IgD-negative memory B cell (primary cell): ENCODE data around the gene DLGAP5. TPM values are rescaled to one million over a fixed set of nuclear protein-coding genes. Genes with fewer than 3 reads are reported as not detected.

Experiments
- H3K27ac Mint-ChIP-seq, 3 donors: one replicate each; pipeline ENCODE4 v1.8.0; 2020 to 2022; ENCODE audit warnings: mild to moderate bottlenecking in 3 of 3, mixed read lengths in 3 of 3, moderate library complexity in 1 of 3
- H3K27me3 Mint-ChIP-seq: one replicate; pipeline ENCODE4 v1.8.0; 2021; ENCODE audit warnings: mixed read lengths
- H3K36me3 Mint-ChIP-seq: one replicate; pipeline ENCODE4 v1.8.0; 2020; ENCODE audit warnings: mild to moderate bottlenecking, mixed read lengths
- H3K4me1 Mint-ChIP-seq, 3 donors: one replicate each; pipeline ENCODE4 v1.8.0; 2020 to 2022; ENCODE audit warnings: mixed read lengths in 3 of 3, mild to moderate bottlenecking in 1 of 3
- H3K4me3 Mint-ChIP-seq, 4 donors: one replicate each; pipeline ENCODE4 v1.8.0; 2020 to 2022; ENCODE audit warnings: mild to moderate bottlenecking in 4 of 4, mixed read lengths in 4 of 4, moderate library complexity in 3 of 4
- H3K9me3 Mint-ChIP-seq, 3 donors: one replicate each; pipeline ENCODE4 v1.8.0; 2020 to 2021; ENCODE audit warnings: mixed read lengths in 3 of 3, mild to moderate bottlenecking in 1 of 3
- polyA plus RNA-seq: library from polyadenylated mRNA; unstranded; fragments of 300-500 nt; fragmentation: Illumina TruSeq; gene quantifications from one replicate; pipeline ENCODE4 v1.2.3, GENCODE V29; 2021

The DLGAP5 gene, protein sequence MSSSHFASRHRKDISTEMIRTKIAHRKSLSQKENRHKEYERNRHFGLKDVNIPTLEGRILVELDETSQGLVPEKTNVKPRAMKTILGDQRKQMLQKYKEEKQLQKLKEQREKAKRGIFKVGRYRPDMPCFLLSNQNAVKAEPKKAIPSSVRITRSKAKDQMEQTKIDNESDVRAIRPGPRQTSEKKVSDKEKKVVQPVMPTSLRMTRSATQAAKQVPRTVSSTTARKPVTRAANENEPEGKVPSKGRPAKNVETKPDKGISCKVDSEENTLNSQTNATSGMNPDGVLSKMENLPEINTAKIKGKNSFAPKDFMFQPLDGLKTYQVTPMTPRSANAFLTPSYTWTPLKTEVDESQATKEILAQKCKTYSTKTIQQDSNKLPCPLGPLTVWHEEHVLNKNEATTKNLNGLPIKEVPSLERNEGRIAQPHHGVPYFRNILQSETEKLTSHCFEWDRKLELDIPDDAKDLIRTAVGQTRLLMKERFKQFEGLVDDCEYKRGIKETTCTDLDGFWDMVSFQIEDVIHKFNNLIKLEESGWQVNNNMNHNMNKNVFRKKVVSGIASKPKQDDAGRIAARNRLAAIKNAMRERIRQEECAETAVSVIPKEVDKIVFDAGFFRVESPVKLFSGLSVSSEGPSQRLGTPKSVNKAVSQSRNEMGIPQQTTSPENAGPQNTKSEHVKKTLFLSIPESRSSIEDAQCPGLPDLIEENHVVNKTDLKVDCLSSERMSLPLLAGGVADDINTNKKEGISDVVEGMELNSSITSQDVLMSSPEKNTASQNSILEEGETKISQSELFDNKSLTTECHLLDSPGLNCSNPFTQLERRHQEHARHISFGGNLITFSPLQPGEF
- not detected for polyA plus RNA-seq

DNA sequence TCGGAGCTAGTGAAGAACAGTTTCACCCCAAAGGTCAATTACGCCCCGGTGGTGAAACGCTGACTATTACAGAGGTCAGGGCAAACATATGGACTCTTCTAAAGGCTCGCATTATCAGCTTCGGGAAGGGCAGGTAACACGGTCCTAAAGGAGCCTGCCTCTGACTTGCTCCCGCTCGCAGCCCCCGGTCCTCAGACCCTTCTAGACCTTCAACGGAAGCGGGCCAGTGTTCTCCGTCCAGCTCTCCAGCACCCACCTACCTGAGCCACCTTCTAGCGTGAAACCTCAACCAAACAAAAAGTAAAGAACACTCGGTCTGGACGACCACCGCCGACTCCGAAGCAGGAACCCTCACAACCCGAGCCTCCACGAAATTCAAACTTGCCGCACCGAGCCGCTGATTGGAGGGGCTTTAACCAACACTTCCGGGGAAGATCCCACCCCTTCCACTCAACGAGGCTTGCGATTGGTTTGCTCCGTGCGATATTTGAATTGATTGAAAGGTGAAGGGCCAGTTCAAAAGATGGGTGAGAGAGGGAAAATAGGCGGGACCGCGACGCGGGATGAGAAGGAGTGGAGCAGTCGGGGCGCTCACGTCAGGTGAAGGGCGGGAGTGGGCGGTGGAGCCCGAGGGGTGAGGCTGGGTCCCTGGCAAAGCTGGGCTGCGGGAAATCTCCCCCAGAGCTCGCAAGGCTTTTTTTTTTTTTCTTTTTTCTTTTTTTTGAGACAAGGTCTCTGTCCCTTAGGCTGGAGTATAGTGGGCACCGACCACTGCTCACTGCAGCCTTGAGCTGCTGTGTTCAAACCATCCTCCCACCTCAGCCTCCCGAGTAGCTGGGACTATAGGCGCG lies at the start of gene DLGAP5:
TSS of gene DLGAP5 (minus strand) at position 383 of the 851 bp plus-strand sequence. CDS start 2,406 bp downstream, outside the sequence.
- peak within 1 kb of the TSS; percentile 82 to 96 (median 94) for H3K4me3 Mint-ChIP-seq
- no peaks in the 10 kb centered on the region for H3K27me3 Mint-ChIP-seq
- peaks cover 5 to 16% (median 10%) of the 10 kb centered on the region in 3 donors for H3K4me1 Mint-ChIP-seq
- H3K9me3 Mint-ChIP-seq, result no peaks in the 10 kb centered on the region
- no peaks in the 10 kb centered on the region for H3K36me3 Mint-ChIP-seq
- H3K27ac Mint-ChIP-seq, result peak within 1 kb of the TSS; percentile 19 to 78 (median 44)

DNA sequence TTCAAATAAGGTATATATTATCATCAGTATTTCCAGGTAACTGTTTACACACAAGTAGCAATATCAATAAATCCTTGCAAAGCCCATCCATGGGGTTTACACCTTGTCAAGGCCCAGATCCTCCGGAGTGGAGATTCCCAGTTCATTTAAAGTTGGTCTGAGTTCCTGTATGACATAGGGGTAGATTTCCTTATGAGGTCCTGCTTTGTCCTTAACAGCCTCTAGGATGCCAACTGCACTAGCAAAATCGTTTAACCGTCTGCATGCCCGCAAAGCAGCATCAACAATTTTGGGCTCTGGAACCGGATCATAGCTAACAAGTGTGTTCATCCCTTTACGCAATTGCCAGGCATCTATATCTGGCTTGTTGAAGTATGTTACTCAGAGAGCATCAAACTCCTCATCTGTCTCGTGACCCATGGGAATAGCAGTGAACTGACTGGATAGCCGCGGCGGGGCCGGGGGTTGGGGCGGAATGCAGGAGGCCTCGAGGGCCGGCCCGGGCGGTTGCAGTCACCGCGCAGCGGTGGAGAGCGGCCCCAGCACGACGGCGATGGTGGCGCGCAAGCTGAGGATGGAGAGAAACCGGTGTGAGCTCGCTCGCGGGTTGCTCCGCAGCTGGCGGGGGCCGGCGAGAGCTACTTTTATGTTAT lies 49.3 kb upstream of the DLGAP5 start:
- Mint-ChIP-seq H3K9me3 (no peaks in the 10 kb centered on the region), H3K27me3 (peaks cover 9% of the 10 kb centered on the region), H3K27ac (no peak overlapping the region), H3K4me1 (peaks cover 0 to 5% (median 0%) of the 10 kb centered on the region in 3 donors), H3K36me3 (peaks cover 2% of the 10 kb centered on the region), H3K4me3 (no peak overlapping the region)

DNA sequence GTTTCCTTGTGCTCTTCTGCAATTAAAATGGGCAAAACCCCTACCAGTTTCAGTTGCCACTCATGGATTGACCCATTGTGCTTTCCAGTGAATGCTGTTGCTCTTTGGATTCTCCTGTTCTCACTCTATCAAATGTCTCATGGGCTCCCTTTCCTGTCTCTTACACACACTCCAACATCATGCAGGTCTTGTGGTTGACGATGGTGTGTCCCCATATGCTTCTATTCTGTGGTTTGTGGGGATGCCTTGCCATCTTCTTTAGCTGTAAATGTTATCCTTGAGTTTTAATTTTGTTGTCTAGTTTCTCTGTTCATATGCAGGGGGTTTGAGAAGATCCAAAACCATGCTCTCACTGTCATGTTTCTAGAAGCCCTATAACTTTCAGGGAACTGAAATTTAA lies 47.9 kb upstream of the DLGAP5 start:
- H3K4me3 Mint-ChIP-seq, result peak overlapping the region in 1 of 4 donors; percentile 6
- no peak overlapping the region for H3K27ac Mint-ChIP-seq
- peaks cover 9% of the 10 kb centered on the region for H3K27me3 Mint-ChIP-seq
- peaks cover 0 to 5% (median 2%) of the 10 kb centered on the region in 3 donors for H3K4me1 Mint-ChIP-seq
- no peaks in the 10 kb centered on the region for H3K9me3 Mint-ChIP-seq
- peaks cover 2% of the 10 kb centered on the region for H3K36me3 Mint-ChIP-seq

DNA sequence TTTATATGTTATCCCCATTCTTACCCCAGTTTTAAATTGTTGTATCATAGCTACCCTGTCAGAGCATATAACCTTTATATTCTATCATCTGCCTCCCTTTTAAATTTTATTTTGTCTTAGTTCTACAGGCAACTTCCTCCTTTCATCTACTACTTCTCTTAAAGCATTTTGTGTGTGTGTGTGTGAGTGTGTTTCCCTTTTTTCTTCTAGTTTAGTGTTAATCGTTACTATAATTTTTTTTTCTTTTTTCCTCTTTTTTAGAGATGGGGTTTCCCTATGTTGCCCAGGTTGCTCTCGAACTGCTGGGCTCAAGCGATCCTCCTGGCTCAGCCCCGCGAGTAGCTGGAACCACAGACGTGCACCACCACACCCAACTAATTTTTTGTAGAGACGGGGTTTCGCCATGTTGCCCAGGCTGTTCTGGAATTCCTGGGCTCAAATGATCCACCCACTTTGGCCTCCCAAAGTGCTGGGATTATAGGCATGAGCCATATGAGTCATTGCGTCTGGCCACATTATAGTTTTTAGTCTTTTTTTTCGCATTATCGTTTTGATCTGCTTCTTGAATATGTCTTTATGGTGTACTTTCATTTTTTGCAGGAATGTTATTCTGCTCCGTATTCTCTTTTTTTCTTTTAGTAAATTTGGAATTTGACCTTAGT lies 46.8 kb upstream of the DLGAP5 start:
- Mint-ChIP-seq H3K9me3 (no peaks in the 10 kb centered on the region), H3K27ac (no peak overlapping the region), H3K4me1 (peaks cover 0 to 5% (median 2%) of the 10 kb centered on the region in 3 donors), H3K27me3 (peaks cover 7% of the 10 kb centered on the region), H3K36me3 (peaks cover 2% of the 10 kb centered on the region), H3K4me3 (peak overlapping the region in 1 of 4 donors; percentile 13)

DNA sequence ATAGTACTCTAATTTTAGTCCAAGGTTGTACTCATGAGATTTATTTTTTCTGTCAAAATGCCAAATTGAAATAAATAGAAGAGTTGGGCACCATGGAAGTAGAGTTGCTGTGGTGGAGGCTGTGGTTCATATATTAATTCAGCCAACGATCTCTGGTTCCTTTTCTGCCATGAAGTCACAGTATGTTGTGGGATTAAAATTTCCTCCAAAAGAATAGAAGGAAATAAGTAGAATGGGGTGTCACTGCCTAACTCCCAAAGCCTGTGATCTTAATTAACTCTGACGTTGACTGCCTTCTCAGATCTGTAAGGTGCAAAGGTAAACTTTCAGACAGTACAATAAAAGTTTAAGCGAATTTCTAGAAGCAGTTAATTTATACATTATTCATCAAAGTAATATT lies 42.2 kb upstream of the DLGAP5 start:
- Mint-ChIP-seq H3K4me3 (no peak overlapping the region), H3K27me3 (peaks cover 4% of the 10 kb centered on the region), H3K36me3 (no peaks in the 10 kb centered on the region), H3K9me3 (peaks cover 0 to 3% (median 1%) of the 10 kb centered on the region in 3 donors), H3K4me1 (peaks cover 0 to 5% (median 2%) of the 10 kb centered on the region in 3 donors), H3K27ac (no peak overlapping the region)

DNA sequence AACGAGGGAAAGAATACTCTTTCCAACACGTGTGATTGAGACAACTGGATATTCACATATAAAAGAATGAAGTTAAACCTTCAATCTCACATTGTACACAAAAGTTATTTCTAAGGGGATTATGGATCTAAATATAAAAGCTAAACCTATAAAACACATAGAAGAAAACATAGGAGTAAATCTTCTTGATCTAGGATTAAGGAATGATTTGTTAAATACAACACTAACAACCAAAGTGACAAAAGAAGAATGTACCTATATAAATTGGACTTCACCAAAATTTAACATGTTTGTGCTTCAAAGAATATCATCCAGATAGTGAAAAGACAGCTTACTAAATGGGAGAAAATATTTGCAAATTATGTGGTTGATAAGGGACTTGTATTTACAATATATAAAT lies 36.9 kb upstream of the DLGAP5 start:
- peaks cover 4 to 18% (median 14%) of the 10 kb centered on the region in 3 donors for H3K9me3 Mint-ChIP-seq

DNA sequence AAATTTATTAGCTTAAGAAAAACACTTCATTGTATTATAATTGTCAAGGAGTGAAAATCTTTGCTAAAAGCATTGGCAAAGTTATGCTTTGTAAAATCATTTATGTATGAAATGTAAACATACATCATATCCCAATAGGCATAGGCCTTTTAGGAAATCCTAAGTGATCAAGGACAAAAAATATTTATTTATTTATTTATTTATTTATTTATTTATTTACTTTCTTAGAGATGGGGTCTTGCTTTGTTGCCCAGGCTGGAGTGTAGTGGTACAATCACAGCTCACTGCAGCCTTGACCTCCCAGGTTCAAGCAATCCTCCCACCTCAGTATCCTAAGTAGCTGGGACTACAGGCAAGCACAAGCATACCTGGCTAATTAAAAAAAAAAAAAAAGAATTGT lies 32.0 kb upstream of the DLGAP5 start:
- H3K4me3 Mint-ChIP-seq, result no peak overlapping the region
- H3K36me3 Mint-ChIP-seq, result peaks cover 2% of the 10 kb centered on the region

More for the DNA sequence above, 36.9 kb upstream of the DLGAP5 start:
- H3K36me3 Mint-ChIP-seq, result peaks cover 2% of the 10 kb centered on the region
- peak overlapping the region in 1 of 3 donors; percentile 35 for H3K27ac Mint-ChIP-seq
- H3K27me3 Mint-ChIP-seq, result peaks cover 4% of the 10 kb centered on the region
- H3K4me1 Mint-ChIP-seq, result no peaks in the 10 kb centered on the region
- no peak overlapping the region for H3K4me3 Mint-ChIP-seq

DNA sequence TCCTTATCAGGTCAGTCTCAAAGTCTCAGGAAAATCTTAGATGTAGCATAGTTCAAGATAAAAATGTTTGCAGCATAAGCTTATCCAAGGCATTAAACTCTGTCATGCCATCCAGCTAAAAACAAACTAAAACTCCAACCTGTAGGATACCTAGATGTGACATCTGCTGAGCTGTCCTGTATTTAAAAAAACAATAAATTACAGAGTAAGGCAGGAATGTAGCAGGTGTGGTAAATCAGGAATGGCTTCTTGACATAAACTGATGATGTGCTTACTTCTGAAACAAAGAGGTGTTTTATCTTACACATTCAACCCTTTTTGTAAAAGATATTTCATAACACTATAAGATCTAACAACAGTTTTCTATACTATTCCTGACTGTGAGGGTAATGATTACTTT lies 30.6 kb upstream of the DLGAP5 start:
- Mint-ChIP-seq H3K4me1 (no peaks in the 10 kb centered on the region), H3K36me3 (no peaks in the 10 kb centered on the region), H3K9me3 (peaks cover 0 to 13% (median 4%) of the 10 kb centered on the region in 3 donors), H3K4me3 (no peak overlapping the region), H3K27me3 (peaks cover 1% of the 10 kb centered on the region), H3K27ac (no peak overlapping the region)

More for the DNA sequence above, 32.0 kb upstream of the DLGAP5 start:
- Mint-ChIP-seq H3K27me3 (peaks cover 1% of the 10 kb centered on the region), H3K4me1 (no peaks in the 10 kb centered on the region), H3K27ac (no peak overlapping the region), H3K9me3 (peaks cover 2 to 18% (median 11%) of the 10 kb centered on the region in 3 donors)

DNA sequence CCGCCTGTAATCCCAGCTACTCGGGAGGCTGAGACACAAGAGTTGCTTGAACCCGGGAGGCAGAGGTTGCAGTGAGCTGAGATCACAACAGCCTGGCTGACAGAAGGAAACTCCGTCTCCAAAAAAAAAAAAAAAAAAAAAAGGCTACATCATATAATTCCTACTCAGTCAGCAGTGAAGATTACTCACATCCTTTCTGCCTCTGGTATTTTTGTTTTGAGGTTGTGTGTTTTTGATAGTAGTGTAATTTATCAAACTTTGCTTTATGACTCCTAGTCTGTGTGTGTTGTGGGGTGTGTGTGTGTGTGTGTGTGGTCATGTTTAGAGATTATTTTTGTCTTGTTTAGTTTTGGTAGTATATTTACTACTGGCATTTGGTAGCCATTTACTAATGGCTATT lies 29.8 kb upstream of the DLGAP5 start:
- Mint-ChIP-seq H3K4me3 (no peak overlapping the region), H3K27ac (no peak overlapping the region), H3K36me3 (no peaks in the 10 kb centered on the region), H3K4me1 (no peaks in the 10 kb centered on the region), H3K27me3 (peaks cover 1% of the 10 kb centered on the region), H3K9me3 (peaks cover 0 to 5% (median 0%) of the 10 kb centered on the region in 3 donors)

DNA sequence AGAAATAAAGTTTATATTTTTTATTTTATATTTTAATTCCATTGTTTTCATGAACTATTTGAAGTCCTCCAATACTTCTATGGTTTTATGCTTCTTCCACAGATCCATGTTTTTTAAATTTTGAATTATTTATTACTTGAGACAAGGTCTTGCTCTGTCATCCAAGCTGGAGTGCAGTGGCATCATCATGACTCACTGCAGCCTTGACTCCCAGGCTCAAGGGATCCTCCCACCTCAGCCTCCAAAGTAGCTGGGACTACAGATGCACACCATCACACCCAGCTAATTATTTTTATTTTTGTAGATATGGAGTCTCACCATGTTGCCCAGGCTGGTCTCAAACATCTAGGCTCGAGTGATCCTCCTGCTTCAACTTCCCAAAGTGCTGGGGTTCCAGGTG lies 28.8 kb upstream of the DLGAP5 start:
- Mint-ChIP-seq H3K27me3 (peaks cover 1% of the 10 kb centered on the region), H3K36me3 (no peaks in the 10 kb centered on the region), H3K4me1 (no peaks in the 10 kb centered on the region), H3K4me3 (no peak overlapping the region), H3K27ac (no peak overlapping the region), H3K9me3 (no peaks in the 10 kb centered on the region)

DNA sequence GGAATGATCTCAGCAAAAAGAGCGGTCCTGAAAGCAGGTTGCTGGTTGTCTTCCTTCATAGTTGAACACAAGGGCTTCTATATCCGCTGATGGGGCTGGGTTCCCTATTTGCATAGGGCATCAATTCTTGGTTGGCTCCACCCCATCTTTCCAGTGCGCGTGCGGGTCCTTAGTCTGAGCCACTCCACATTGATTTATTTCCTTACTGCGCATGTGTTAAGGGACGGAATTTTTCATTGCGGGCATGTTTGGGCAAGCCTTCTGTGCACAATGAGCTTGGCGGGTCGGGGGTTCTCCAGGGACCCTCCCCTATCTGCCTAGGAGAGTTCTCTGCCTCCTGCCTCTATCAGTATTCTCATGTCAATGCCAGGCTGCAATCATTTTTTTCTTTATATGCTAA lies 21.2 kb upstream of the DLGAP5 start:
- Mint-ChIP-seq H3K4me1 (peaks cover 0 to 4% (median 3%) of the 10 kb centered on the region in 3 donors), H3K36me3 (no peaks in the 10 kb centered on the region), H3K27ac (no peak overlapping the region), H3K9me3 (no peaks in the 10 kb centered on the region), H3K4me3 (no peak overlapping the region), H3K27me3 (peaks cover 2% of the 10 kb centered on the region)

DNA sequence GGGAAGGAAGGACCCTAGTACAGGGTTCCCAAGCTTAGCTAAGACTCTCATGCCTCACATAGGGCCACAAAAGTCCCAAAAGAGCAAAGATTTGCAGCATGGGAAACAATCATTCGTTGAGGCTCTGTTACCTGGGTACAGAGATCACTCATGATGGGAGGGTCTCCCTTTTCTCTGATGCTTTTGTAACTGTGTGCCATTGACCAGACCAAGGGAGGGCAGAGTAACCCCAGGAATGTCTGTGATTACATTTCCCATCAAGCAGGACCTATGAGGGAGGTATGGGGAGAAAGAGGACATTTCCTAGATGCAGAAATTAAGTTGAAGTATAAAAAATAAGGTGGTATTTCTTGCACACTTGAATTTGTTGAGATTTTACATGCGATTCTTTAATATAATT lies 16.4 kb upstream of the DLGAP5 start:
- Mint-ChIP-seq H3K27me3 (peaks cover 2% of the 10 kb centered on the region), H3K9me3 (no peaks in the 10 kb centered on the region), H3K36me3 (no peaks in the 10 kb centered on the region), H3K27ac (no peak overlapping the region), H3K4me1 (no peaks in the 10 kb centered on the region), H3K4me3 (no peak overlapping the region)

DNA sequence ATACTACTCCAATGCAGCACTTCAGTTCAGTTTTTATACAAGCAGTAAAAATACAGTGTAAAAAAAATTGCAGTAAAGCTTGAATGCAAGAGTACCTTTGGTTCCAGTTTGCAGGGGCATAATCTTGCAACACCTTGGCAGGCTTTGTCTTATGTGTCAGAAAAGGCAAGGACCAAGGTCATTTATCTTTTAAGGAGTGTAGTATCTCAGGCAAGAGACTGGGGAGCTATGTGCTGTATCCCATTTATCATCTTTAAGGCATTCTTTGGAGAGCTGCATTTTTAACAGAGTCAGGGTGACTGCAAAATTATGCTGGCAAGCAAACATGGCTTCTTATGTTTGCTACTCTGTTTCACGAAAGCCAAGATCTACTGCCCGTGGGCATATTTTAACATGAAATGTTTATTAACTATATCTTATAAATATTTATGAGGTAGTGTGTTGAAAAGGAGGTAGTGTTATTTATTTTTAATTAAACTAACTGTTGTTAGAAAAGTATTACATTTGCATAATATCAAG lies 14.8 kb upstream of the DLGAP5 start:
- no peak overlapping the region for H3K4me3 Mint-ChIP-seq
- H3K4me1 Mint-ChIP-seq, result no peaks in the 10 kb centered on the region
- H3K36me3 Mint-ChIP-seq, result no peaks in the 10 kb centered on the region
- no peaks in the 10 kb centered on the region for H3K9me3 Mint-ChIP-seq
- H3K27me3 Mint-ChIP-seq, result peaks cover 3% of the 10 kb centered on the region
- no peak overlapping the region for H3K27ac Mint-ChIP-seq
